KOPT-K1 (cell line): ENCODE data around the gene UGT2B17.
"Not testable (repeated sequence)": the region's sequence is repeated elsewhere in the genome, so short reads cannot be mapped to it uniquely, and the experiment has no call there.

Experiments used
- H3K27ac ChIP-seq: fragments of 200-600 bp; sonication (generic); 2 replicates; pipeline ENCODE4 v1.5.1; 2016; ENCODE audit warnings: antibody characterized with exemption, mild to moderate bottlenecking, low read depth, low read length; ENCODE audit not compliant: poor library complexity, severe bottlenecking
- H3K36me3 ChIP-seq: fragments of 200-600 bp; sonication (generic); 2 replicates; pipeline ENCODE4 v1.5.1; 2017; ENCODE audit warnings: antibody characterized with exemption, mild to moderate bottlenecking, low read length, moderate library complexity; ENCODE audit not compliant: insufficient read depth
- H3K9me3 ChIP-seq: fragments of 200-600 bp; sonication (generic); 2 replicates; pipeline ENCODE4 v1.5.1; 2017; ENCODE audit warnings: antibody characterized with exemption, low read length, mild to moderate bottlenecking; ENCODE audit not compliant: insufficient read depth, poor library complexity, severe bottlenecking

The UGT2B17 gene

DNA sequence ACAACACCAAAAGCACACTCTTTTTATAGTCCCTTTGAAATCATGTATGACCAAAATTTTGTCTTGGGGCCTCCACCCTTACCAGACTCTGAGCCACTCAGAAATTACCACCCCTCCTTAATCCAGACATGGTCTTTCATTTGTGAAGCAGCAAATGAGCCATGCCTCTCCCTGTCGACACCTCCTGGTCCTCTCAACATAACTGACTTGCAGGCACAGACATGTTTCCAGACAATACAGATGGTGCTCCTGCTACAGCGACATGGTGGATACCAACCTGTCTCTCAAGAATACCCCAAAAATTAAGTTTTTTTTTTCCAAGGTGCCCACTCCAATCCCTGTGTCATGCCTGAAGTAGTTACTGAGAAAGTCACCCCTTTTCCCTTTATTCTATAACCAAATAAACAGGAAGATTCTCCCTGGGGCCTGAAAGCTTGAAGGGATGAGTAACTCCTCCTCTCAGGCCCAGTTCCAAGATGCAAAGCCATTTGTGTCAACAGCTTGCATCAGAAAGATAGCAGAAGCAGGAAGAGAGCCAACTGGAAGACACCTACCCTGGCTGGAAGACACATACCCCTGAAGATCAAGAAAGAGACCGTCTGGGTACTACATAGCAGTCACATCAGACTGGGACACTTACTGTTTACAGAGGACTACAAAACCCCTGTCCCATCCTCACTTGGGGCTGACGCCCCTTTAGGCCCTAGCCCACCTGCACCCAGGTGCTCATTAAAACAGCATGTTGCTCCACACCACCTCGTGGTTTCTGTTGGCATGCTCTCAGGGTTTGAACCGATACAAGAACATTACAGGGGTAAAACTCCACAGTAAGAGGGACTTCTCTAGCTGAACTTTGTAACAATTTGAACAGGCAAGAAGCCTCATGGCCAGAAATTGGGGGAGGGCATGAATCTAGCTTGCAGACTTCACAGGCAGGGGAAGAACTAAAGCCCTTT lies 5.5 kb upstream of the UGT2B17 start:
- H3K9me3 ChIP-seq: no peaks in the 10 kb centered on the region
- no peak overlapping the region for H3K27ac ChIP-seq
- no peaks in the 10 kb centered on the region for H3K36me3 ChIP-seq

DNA sequence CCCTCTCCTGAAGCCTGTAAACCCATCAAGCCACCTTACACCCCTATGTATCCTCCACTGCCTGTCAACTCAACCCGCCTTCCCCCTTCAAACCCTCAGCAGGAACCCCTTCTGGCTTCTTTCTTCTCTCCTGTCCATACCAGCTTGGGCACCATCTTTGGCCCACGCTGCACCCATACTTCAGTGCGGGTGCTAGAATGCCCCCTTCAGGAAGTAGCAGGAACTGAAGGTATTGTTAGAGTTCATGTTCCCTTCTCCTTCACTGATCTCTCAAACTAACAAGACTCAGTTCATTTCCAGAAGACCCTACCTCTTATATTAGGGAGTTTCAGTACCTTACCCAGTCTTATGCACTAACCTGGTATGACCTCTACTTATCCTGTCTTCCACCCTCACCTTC lies 1.5 kb upstream of the UGT2B17 start:
- Histone ChIP-seq H3K9me3 (no peaks in the 10 kb centered on the region), H3K36me3 (no peaks in the 10 kb centered on the region), H3K27ac (no peak overlapping the region)

DNA sequence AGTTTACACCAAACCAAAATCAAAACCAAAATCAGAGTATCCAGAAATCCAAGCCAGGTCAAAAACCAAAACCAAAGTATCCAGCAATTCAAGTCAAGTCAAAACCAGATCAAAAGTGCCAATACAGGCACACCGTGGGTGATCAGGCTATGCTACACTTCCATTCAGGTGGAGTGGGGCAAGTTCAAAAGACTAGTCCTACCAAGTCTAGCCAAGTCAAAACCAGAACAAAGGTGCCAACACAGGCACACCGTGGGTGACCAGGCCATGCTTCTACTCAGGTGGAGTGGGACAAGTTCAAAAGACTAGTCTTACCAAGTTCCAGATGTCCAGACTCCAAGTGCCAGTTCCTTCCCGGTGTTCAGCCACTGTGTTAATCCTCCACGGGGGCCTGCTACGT lies 486 bp downstream of the UGT2B17 start:
- not testable (repeated sequence) for H3K36me3 ChIP-seq, H3K27ac ChIP-seq, H3K9me3 ChIP-seq

DNA sequence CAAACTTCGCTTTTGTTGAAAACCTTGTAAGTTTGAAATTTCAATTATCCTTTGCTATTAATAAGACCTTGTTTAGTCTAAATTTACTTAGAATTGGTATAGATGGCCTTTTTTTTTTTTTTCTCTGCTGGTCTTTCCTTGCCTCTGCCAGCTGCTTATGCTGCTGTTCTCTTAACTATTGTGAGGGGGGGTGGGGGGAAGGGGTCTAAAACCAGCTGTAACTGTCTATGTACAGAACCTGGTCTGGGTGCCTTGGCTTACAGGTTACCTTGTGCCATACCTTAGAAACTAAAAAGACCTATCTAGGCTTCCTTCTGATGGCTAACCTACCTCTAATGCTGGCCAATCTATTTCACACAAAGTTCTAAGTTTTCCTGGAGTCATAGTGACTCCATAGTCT lies 1.0 kb downstream of the UGT2B17 start:
- H3K9me3 ChIP-seq: no peaks in the 10 kb centered on the region
- H3K36me3 ChIP-seq: no peaks in the 10 kb centered on the region

DNA sequence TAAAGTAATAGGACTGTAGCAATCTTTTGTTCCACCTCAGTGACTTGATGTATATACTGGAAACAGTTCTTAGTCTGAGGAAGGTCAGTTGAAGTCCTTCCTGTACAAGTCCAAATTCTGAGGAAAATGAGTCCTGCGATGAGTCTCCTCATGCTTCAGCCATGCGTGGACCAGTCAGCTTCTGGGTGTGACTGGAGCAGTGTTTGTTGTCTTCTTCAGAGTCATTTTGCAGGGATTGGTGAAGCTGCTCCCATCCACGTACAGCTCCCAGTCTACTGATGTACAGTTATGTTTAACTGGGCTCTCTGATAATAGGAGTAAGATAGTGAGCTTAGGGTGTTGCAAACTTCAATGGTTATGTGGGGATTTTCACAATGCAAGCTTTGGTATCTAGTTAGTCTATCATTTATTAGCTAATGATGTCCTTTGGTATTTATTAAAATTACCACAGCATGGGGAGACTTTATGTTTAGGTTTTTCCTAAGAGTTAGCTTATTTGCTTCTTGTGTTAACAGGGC lies 3.4 kb downstream of the UGT2B17 start:
- Histone ChIP-seq H3K36me3 (no peaks in the 10 kb centered on the region), H3K27ac (no peak overlapping the region), H3K9me3 (no peaks in the 10 kb centered on the region)

More for the DNA sequence above, 1.0 kb downstream of the UGT2B17 start:
- H3K27ac ChIP-seq: no peak overlapping the region

DNA sequence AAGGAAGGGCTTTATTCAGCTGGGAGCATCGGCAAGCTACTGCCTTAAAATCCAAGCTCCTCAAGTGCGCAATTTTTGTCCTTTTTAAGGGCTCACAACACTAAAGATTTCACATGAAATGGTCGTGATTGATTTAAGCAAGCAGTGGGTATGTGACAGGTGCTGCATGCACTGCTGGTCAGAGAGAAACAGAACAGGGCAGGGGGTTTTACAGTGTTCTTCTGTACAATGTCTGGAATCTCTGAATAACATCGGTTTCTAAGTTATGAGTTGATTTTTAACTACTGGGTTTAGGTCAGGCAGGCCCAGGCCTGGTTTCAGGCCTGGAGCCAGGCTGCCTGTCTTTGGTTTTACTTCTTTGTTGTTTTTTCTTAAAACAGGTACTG lies 6.0 kb downstream of the UGT2B17 start:
- no peaks in the 10 kb centered on the region for H3K36me3 ChIP-seq
- no peak overlapping the region for H3K27ac ChIP-seq
- no peaks in the 10 kb centered on the region for H3K9me3 ChIP-seq

DNA sequence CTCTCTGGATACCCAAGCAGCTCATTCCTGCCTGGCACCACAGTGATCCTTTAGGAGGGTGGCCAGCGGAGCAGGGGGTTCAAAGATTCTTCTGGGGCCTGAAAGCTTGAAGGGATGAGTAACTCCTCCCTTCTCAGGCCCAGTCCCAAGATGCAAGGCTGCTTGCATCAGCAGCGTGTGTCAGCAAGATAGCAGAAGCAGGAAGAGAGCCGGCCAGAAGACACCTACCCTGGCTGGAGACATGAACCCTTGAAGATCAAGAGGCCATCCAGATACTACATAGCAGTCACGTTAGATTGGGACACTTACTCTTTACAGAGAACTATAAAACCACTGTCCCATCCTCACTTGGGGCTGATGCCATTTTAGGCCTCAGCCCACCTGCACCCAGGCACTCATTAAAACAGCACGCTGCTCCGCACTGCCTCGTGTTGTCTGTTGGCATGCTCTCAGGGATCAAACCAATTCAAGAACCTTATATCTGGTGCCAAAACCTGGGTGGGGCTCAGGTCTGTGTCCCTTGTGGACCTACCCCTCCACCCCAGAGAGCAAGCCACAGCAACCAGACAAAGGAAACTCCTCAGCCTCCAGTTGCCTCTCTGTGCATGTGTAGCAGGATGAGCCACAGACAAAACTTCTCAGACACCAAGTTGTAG lies 6.5 kb downstream of the UGT2B17 start:
- H3K27ac ChIP-seq: no peak overlapping the region
- no peaks in the 10 kb centered on the region for H3K9me3 ChIP-seq
- H3K36me3 ChIP-seq: no peaks in the 10 kb centered on the region

DNA sequence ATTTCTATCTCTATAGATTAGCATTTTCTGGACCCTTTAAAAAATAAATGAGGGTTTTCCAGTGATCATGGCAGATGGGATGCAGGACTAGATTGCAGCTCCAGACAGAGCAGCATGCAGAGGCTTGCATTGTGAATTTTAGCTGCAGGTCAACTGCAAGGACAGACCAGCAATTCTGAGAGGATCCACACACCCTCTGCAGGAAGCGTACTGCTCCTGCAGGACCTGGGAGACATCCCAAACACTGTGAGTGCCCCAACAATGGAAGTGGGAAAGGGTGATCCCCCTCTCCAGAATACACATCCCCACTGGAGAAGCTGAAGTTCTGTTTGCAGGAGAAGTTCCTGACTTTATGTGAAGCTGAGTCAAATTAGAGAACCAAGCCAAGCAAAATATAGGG lies 7.1 kb downstream of the UGT2B17 start:
- not testable (repeated sequence) for H3K36me3 ChIP-seq, H3K27ac ChIP-seq, H3K9me3 ChIP-seq

DNA sequence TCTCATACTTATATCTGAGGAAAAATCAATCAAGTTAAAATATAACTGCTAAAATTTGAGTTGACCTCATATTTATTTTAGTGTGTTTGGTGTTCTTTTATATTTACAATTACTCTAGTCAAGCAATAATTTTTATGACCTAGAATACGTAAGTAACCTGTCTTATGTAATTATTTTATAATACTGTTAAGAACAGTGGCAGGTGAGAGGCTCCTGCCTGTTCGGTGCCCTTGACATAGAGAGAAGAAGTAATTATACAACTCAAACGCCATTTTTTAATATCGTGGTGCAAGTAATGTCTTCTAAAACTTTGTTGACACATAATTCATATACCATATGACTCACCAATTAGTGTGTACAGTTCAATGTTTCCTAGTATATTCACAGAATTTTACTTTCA lies 7.6 kb downstream of the UGT2B17 start:
- H3K9me3 ChIP-seq, H3K27ac ChIP-seq: not testable (repeated sequence)

DNA sequence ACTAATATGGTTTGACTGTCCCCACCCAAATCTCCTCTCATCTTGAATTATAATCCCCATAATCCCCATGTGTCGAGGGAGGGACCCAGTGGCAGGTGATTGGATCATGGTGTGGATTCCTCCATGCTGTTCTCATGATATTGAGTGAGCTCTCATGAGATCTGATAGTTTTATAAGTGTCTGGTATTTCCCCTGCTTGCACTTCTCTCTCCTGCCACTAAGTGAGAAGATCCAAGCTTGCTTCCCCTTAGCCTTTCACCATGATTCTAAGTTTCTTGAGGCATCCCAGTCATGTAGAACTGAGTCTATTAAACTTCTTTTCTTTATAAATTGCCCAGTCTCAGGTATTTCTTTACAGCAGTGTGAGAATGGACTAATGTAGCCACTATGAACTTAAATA lies 9.8 kb downstream of the UGT2B17 start:
- not testable (repeated sequence) for H3K9me3 ChIP-seq, H3K27ac ChIP-seq, H3K36me3 ChIP-seq

More for the DNA sequence above, 7.6 kb downstream of the UGT2B17 start:
- not testable (repeated sequence) for H3K36me3 ChIP-seq

DNA sequence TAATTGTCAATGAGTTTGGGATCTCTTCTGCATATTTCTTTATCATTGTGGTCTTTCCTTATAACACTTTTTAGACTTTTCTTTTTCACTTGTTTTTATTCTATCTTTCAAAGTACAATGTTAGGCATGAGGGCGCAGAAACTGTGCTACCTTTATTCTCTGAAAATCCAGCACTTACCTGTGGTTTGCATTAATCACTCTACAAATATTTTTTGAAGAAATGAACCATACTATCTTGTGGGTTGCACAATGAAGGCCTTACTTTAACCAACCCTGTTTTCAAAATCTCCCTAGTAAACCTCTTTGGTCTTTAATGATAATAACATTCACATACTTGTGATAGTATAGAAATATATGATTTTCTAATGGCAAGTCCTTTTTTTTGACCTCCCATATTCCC lies 11.0 kb downstream of the UGT2B17 start:
- H3K36me3 ChIP-seq, H3K27ac ChIP-seq, H3K9me3 ChIP-seq: not testable (repeated sequence)

DNA sequence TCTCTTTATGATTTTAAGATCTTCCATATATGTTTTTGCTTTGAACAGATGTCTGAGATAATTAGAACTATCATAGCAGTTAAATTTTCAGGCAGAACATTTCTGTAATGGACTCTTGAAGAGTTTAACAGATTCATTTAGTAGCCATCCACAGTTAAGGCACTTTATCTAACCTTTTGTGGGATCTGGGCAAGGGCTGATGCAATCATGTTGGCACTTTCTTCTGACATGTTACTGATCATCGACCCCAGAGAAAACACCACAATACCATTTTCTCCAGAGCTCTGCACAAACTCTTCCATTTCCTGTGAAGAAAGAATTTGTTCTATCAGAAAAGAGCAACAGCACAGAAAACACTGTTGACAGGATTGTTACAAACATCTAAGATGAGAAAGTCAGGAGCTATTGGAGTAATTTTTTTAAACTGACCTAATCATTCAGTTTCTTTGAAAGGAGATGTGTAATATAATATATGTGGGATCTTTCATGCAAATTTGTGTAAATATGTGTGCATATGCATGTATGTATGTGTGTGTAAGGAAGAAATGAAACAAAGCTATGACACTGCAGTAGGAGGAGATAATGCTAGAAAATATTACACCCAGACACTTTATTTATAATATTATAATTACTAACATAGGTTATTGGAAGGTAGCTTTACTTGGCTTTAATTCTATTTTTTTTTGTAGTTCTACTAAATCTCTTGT lies 15.6 kb downstream of the UGT2B17 start:
- H3K27ac ChIP-seq, H3K36me3 ChIP-seq, H3K9me3 ChIP-seq: not testable (repeated sequence)

DNA sequence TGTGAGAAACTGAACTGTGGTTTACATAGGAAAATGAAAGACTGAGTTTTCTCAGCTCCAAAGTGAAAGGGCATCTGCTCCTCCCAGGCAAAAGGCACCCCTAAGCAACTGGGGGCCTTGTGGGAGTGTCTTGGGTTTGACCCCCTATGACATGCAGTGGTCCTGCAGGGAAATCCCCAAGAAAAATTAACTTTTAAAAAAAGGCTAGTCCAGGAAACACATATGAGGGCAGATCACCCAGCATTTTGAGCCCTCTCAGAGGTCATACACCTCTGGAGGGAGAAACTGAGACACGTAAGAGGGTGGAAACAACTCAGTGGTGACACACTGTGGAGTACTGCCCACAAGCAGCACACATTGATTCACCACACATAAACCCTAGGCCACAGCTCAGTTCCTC lies 22.3 kb downstream of the UGT2B17 start:
- not testable (repeated sequence) for H3K9me3 ChIP-seq, H3K36me3 ChIP-seq, H3K27ac ChIP-seq

DNA sequence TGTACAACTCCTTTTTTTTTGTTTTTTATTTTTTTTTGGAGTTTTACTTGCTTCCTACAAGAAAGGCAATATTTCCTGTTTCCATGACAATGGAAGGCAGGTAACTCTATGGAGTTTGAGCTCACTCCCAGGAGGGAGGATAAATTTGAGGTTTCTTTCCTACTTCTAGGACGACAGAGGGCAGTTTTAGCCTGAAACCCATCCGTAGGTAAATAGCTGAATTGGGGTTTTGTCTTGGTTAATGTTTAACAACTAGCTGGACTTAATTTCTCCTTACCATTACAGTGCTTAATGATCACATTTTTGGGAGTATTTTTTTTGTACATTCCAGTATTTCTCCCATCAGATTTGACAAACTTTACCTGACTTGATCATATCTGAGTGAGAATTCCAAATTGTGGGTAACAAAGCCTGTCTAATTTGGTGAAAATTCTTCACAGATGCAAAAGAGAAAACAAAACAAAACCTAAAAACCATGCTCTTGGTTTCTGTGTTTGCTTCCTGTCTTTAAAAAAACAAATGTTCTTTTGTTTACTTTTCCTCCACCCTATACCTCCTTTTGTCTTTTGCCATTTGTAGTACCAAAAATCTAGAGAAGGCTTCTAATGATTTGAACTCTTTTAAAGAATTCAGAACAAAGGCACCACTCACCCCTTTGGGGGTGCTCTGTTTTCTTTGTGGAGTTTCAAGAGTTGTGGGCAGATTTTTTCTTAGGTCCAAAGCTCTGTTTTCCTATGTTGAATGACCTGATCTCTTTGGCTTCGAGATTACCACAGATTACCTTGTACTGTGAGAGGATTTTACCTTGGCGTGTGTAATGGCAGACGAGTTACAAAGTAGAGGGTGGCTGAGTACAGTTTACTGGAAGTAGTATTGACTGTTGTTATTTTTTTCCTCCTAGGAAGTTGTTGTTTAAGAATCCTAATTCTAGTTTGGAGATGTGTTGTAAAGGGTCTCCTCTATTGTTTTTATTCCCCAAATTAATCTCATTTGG lies 23.0 kb downstream of the UGT2B17 start:
- H3K9me3 ChIP-seq, H3K27ac ChIP-seq, H3K36me3 ChIP-seq: not testable (repeated sequence)
